K562 (cell line): ENCODE results near the gene C6orf141. TPM values are rescaled to one million over a fixed set of nuclear protein-coding genes. Genes with fewer than 3 reads are reported as not detected.
A peak's percentile ranks its signal among the peaks of the same experiment; 100 is the strongest.

Source experiments
- ARNT ChIP-seq, 2 experiments: fragments of 450-650 bp; IDR thresholded peaks; 2 replicates each; pipeline ENCODE4 v1.6.1; 2016; ENCODE audit warnings: mild to moderate bottlenecking in 1 of 2
- CBX3 ChIP-seq, 2 experiments: IDR thresholded peaks; 1 replicate in 1 of 2; 2 replicates in 1 of 2; pipeline ENCODE4 v1.6.1; 2012; ENCODE audit warnings: inconsistent platforms in 2 of 2, low read length in 2 of 2, borderline replicate concordance in 1 of 2, control low read depth in 1 of 2
- CEBPG ChIP-seq, 3 experiments: fragments of 200-800 bp in 1 of 3; sonication (Bioruptor generic) in 1 of 3; sonication (generic) in 1 of 3; formaldehyde crosslinking in 1 of 3; IDR thresholded peaks in 2 of 3; conservative IDR thresholded peaks in 1 of 3; 2 replicates each; pipeline versions ENCODE4 v1.6.1 to v1.8.0; 2016 to 2022; ENCODE audit warnings: missing compliant biosample characterization in 2 of 3, missing genetic modification characterization in 2 of 3, mild to moderate bottlenecking in 1 of 3, missing genetic modification reagents in 1 of 3
- DEAF1 ChIP-seq: fragments of 450-650 bp; formaldehyde crosslinking; IDR thresholded peaks from 2 replicates; pipeline ENCODE4 v1.4.0; 2020; ENCODE audit warnings: mild to moderate bottlenecking, moderate library complexity
- E2F1 ChIP-seq: sonication (generic); formaldehyde crosslinking; IDR thresholded peaks from 2 replicates; pipeline ENCODE4 v1.8.1; 2023; ENCODE audit warnings: mild to moderate bottlenecking, missing genetic modification reagents, moderate library complexity
- FOXM1 ChIP-seq, 2 experiments: fragments of 450-650 bp in 1 of 2; sonication (generic) in 1 of 2; formaldehyde crosslinking in 1 of 2; IDR thresholded peaks; 2 replicates each; pipeline versions ENCODE4 v1.6.1 to v1.9.0; 2017 to 2022; ENCODE audit warnings: low read depth in 2 of 2, mild to moderate bottlenecking in 2 of 2, missing genetic modification reagents in 1 of 2, moderate library complexity in 1 of 2
- HDAC3 ChIP-seq: fragments of 450-650 bp; IDR thresholded peaks from 2 replicates; pipeline ENCODE4 v1.6.1; 2018; ENCODE audit warnings: borderline replicate concordance, mild to moderate bottlenecking, moderate library complexity; ENCODE audit not compliant: partially characterized antibody
- HLTF ChIP-seq: fragments of 450-650 bp; IDR thresholded peaks from 2 replicates; pipeline ENCODE4 v1.6.1; 2016
- MCM7 ChIP-seq, 2 experiments: fragments of 450-650 bp; IDR thresholded peaks; 2 replicates each; pipeline ENCODE4 v1.6.1; 2016 to 2018
- POLR2H ChIP-seq: IDR thresholded peaks from 2 replicates; pipeline ENCODE4 v1.6.1; 2016; ENCODE audit warnings: missing genetic modification characterization, low read depth, mild to moderate bottlenecking, control low read depth, missing compliant biosample characterization, moderate library complexity
- PYGO2 ChIP-seq: fragments of 450-650 bp; IDR thresholded peaks from 2 replicates; pipeline ENCODE4 v1.6.1; 2016; ENCODE audit warnings: mild to moderate bottlenecking, missing genetic modification characterization, moderate library complexity, missing compliant biosample characterization
- RAD21 ChIP-seq, 2 experiments: fragments of 250-450 bp in 1 of 2; fragments of 450-650 bp in 1 of 2; sonication (Bioruptor Pico) in 1 of 2; formaldehyde crosslinking in 1 of 2; IDR thresholded peaks in 1 of 2; conservative IDR thresholded peaks in 1 of 2; 2 replicates each; pipeline versions ENCODE4 v1.4.0 to v1.8.0; 2020 to 2022; ENCODE audit warnings: mild to moderate bottlenecking in 2 of 2, moderate library complexity in 1 of 2
- REST ChIP-seq, 2 experiments: fragments of 450-650 bp; formaldehyde crosslinking in 1 of 2; IDR thresholded peaks; 2 replicates each; pipeline versions ENCODE4 v1.4.0 to v1.6.1; 2014 to 2020; ENCODE audit warnings: mild to moderate bottlenecking in 2 of 2, borderline replicate concordance in 1 of 2, low read depth in 1 of 2
- ZNF316 ChIP-seq: fragments of 450-650 bp; IDR thresholded peaks from 2 replicates; pipeline ENCODE4 v1.6.1; 2016
- polyA plus RNA-seq, 8 experiments: library from polyadenylated mRNA; depleted of rRNA in 4 of 8; stranded (reverse) in 5 of 8; unstranded in 3 of 8; fragments of >200 nt; fragmentation: Nextera tagmentation in 2 of 8; fragmentation: Illumina TruSeq in 1 of 8; extraction: Ambion mirVana in 2 of 8; extraction: Trizol in 1 of 8; gene quantifications; 2 replicates each; pipeline versions ENCODE4 v1.2.1 to v1.2.3, GENCODE V29; 2011 to 2014; ENCODE audit warnings: inconsistent platforms in 1 of 8, missing spikeins in 1 of 8
- total RNA-seq, 7 experiments: library from RNA; depleted of rRNA in 6 of 7; stranded (reverse); fragments of >200 nt in 6 of 7; fragmentation: Illumina TruSeq in 2 of 7; extraction: Trizol in 2 of 7; gene quantifications; 2 replicates each; pipeline versions ENCODE4 v1.2.1 to v1.2.3, GENCODE V29; 2011 to 2021; ENCODE audit warnings: low replicate concordance in 1 of 7

C6orf141 gene
- total and polyA plus RNA-seq, 9 of the 15 experiments (the other 6 are each of a cell fraction or from before 2014, with no cell fraction given), result not detected

- TF ChIP-seq DEAF1, result peak; percentile 94
- TF ChIP-seq CEBPG (CRISPR knock-in tag; IDR thresholded peaks at IDR 0.05), result peak; percentile 26; the same call in 1 of the 2 replicates
- TF ChIP-seq CEBPG (tag; conservative IDR thresholded peaks at IDR 0.05 in 1 of 2, IDR thresholded peaks at IDR 0.05 in 1 of 2), result peak; percentile 89 to 90
- TF ChIP-seq E2F1 (CRISPR knock-in tag), result no peak
- TF ChIP-seq MCM7 (IDR thresholded peaks at IDR 0.05), result 0 out of 4 replicates have a peak, but pooled peaks of 1 of the 2 experiments have one; percentile 59
- TF ChIP-seq REST (IDR thresholded peaks at IDR 0.05; ENCODE audit: borderline replicate concordance), result peak; percentile 93
- TF ChIP-seq REST (CRISPR knock-in tag; IDR thresholded peaks at IDR 0.05; ENCODE audit: low read depth), result no peak
- TF ChIP-seq POLR2H (tag), result peak; percentile 59
- peak; percentile 8; the same call in 1 of the 2 replicates for TF ChIP-seq ZNF316
- TF ChIP-seq RAD21 (CRISPR knock-in tag; conservative IDR thresholded peaks at IDR 0.05 in 1 of 2, IDR thresholded peaks at IDR 0.05 in 1 of 2), result peak; percentile 98 to 99
- no peak for TF ChIP-seq HDAC3
- 0 out of 4 replicates have a peak, but pooled peaks of 1 of the 2 experiments have one; percentile 52 for TF ChIP-seq ARNT (IDR thresholded peaks at IDR 0.05)
- peak; percentile 35 for TF ChIP-seq FOXM1 (IDR thresholded peaks at IDR 0.05; ENCODE audit: low read depth)
- no peak for TF ChIP-seq FOXM1 (CRISPR knock-in tag; IDR thresholded peaks at IDR 0.05; ENCODE audit: low read depth)
- TF ChIP-seq CBX3 (IDR thresholded peaks at IDR 0.05; ENCODE audit: borderline replicate concordance in 1 of 2, low read length in 2 of 2), result 0 out of 3 replicates have a peak, but pooled peaks of 1 of the 2 experiments have one; percentile 49
- no peak for TF ChIP-seq PYGO2 (tag)
- peak; percentile 81; the same call in 1 of the 2 replicates for TF ChIP-seq HLTF
These were observed 18.5 kb upstream of the C6orf141 start (continued) for GRCh38 chr6:49531774-49532569.
